ENCODE measurements around the gene MIB1.

Gene MIB1

DNA sequence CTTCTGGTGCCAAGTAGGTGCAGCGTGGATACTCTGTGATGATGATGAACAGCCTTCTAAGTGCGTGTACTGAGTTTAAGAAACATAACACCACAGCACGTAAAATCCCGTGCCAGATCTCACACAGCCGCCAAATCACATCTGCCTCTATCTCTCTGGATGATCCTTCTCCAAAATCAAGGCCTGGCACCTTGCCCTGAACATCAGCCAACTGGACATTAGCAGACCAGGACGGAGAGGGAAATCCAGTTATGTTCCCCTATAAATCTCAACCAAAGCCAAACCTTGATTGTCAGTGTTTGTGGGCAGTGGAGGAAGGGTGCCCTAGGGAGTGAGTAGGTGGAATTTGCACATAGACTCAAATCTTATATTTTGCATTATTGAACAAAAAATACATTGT, 164.3 kb downstream of the MIB1 start:
- H3K4me3 Mint-ChIP-seq: no peak overlapping the region
- no peak for DNase-seq
- H3K27me3 Mint-ChIP-seq: peaks cover 0 to 16% of the 10 kb centered on the region in 2 donors
- ATAC-seq (replicated peaks): no peak
- H3K4me1 Mint-ChIP-seq: no peaks in the 10 kb centered on the region
- H3K9me3 Mint-ChIP-seq: no peaks in the 10 kb centered on the region
- no peaks in the 10 kb centered on the region for H3K36me3 Mint-ChIP-seq
- H3K27ac Mint-ChIP-seq: no peak overlapping the region

DNA sequence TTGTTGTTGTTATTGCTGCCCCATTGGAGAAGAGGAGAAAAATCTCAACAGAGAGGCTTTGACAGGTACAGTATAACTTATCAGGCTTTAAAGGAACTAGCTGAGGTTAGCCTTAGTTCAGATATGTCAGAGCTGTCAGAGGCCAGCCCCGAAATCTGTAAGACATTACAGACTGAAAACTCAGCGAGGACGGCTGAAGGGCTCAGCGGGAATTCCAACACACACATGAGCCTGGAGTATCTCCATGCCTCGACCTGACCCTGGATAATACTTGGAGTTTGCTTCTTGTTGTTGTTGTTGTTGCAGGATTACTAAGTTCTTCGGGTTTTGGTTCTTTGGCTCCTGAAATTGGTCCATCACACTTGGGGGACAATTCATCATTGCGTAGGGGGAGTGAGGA, 166.9 kb downstream of the MIB1 start:
- Mint-ChIP-seq H3K27ac (no peak overlapping the region), H3K36me3 (no peaks in the 10 kb centered on the region)

DNA sequence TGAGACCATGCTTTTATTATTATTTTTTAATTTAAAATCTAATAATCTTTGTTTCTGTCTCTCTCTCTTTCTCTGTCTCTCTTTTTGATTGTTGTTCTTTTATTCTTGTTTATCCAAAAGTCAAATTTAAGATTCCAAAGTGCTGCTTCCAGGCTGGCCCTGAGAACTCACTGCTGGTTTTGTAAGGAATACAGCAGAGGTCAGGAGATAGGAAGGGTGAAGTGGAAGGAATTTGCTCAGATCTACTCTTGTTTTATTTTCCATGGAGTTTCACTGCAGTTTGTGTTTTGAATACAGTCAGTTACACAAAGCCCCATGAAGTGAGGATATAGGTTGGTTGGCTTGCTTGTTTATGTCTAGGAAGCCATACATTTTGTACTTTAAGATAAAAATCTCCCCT, 168.1 kb downstream of the MIB1 start:
- ATAC-seq (replicated peaks) (no peak), DNase-seq (no peak)
- Mint-ChIP-seq H3K9me3 (no peaks in the 10 kb centered on the region), H3K4me3 (no peak overlapping the region), H3K27me3 (peaks cover 9 to 20% of the 10 kb centered on the region in 2 donors), H3K27ac (no peak overlapping the region), H3K36me3 (no peaks in the 10 kb centered on the region), H3K4me1 (peaks cover 5 to 7% of the 10 kb centered on the region in 2 donors)

More for the DNA sequence above, 166.9 kb downstream of the MIB1 start:
- ATAC-seq (replicated peaks) (no peak), DNase-seq (no peak)
- Mint-ChIP-seq H3K4me1 (peaks cover 5 to 7% of the 10 kb centered on the region in 2 donors), H3K27me3 (peaks cover 9 to 20% of the 10 kb centered on the region in 2 donors), H3K4me3 (no peak overlapping the region), H3K9me3 (no peaks in the 10 kb centered on the region)

DNA sequence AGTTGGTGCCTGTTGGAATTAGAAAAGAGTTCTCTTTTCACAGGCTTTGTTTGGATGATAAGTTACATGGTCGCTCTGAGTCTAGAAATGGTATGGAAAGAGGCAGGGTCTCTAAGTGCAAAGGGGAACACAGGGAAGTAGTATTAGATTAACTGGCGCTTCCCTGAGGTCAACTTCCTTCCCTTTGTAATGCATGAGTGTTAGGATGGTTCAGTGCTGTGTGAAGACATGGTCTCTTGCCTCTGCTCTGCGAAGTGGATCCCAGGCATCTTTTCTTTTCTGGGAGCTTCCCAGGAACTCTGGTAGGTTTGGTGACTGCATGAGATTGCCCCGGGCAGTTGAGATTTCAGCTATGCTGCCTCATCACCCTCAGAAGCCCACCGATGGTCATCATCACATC, 170.3 kb downstream of the MIB1 start:
- Mint-ChIP-seq H3K27me3 (peaks cover 14 to 25% of the 10 kb centered on the region in 2 donors), H3K4me1 (peaks cover 5 to 7% of the 10 kb centered on the region in 2 donors), H3K9me3 (peaks cover 0 to 2% of the 10 kb centered on the region in 2 donors), H3K4me3 (no peak overlapping the region), H3K27ac (no peak overlapping the region), H3K36me3 (no peaks in the 10 kb centered on the region)
- no peak for DNase-seq
- no peak for ATAC-seq (replicated peaks)

DNA sequence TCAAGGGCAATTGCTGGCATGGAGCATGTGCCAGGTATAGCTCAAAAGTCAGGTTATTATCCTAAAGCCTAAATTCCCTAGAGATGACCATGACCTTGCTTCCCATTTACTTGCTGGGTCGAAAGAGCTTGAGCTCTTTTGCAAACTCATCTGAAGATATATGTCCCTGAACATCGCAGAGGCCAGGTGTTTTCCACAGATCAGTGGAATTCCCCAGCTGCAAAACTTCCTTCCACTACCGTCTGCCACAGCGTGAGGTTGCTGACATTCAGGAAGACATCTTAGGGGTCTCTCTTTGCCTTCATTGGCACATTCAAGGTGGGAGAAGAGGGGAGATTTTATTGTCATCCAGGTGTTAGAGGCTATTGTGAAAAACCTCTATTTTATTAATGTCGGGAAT, 171.0 kb downstream of the MIB1 start:
- H3K4me3 Mint-ChIP-seq: no peak overlapping the region
- H3K4me1 Mint-ChIP-seq: peaks cover 5 to 7% of the 10 kb centered on the region in 2 donors
- H3K9me3 Mint-ChIP-seq: peaks cover 0 to 4% of the 10 kb centered on the region in 2 donors
- DNase-seq (no peak), ATAC-seq (replicated peaks) (peak in 1 of 2 donors; percentile 53)
- no peaks in the 10 kb centered on the region for H3K36me3 Mint-ChIP-seq
- H3K27me3 Mint-ChIP-seq: peaks cover 14 to 25% of the 10 kb centered on the region in 2 donors
- H3K27ac Mint-ChIP-seq: no peak overlapping the region

DNA sequence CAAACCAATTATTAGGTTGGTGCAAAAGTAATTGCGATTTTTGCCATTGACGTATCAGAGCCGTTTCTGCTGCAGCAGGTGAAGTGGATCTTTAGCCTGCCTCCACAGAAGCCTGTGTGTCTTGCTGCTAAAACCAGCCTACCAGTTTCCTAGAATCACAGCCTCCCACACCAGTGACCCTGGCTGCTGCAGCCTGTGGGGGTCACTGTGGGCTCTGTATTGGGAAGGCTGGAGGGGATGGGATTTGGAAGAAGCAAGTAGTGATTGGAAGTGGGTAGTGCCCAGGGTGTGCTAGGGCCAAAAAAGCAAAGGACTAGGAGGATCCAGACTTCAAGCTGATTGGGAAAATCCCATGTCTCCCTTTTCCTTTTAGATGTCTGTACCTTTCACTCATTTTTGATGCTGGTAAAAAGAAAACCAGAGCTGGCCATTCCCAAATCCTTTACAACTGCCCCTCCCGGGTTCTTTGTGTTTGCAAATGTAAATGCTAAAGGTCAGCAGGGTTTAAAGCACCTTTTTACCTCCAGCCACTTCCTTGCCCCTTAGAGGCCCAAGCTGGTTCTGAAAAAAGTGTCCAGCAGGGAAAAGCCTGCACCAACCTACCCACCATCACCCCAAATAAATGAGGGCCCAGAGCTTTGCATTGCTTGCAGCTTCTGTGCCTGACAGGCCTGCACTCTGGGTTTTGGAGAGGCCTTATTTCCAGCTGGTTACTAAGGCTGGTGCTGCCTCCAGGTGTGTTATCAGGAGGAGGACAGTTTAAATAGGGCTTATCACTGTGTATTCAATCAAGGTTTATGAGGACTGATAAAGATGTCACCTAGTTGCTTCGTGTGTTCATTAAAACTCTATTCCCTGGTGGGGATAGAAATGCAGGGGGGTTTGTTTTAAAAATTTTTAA, 172.0 kb downstream of the MIB1 start:
- DNase-seq (no peak), ATAC-seq (replicated peaks) (no peak)
- Mint-ChIP-seq H3K36me3 (no peaks in the 10 kb centered on the region), H3K27ac (no peak overlapping the region), H3K9me3 (peaks cover 0 to 4% of the 10 kb centered on the region in 2 donors), H3K4me3 (no peak overlapping the region), H3K4me1 (peaks cover 5 to 7% of the 10 kb centered on the region in 2 donors), H3K27me3 (peaks cover 14 to 18% of the 10 kb centered on the region in 2 donors)

DNA sequence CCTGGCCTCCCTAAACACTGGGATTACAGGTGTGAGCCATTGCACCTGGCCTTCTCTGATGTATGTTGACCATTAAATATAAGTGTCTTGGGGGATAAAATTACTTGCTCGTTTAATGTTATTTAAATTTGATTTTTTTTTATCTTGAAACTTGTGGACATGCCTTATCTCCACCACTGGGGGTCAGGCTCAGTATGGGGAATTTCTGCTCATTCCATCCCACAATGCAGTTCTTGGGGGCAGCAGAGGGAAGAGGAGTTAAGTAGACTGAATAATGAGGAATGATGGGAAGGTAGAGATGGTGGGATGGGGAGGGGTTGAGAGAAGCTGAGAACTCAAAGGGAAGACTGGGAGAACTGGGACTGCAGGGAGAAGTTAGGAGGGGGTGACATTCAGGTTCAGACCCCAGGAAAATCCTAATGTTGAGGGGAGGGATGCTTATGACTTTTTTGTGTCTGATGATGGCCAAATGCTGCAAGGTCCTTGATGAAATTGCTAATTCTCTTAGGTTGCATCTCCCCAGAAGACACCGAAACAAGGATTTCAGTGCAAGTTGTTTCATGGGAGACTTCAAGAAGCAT, 174.2 kb downstream of the MIB1 start:
- ATAC-seq (replicated peaks) (no peak), DNase-seq (no peak)
- peaks cover 9 to 10% of the 10 kb centered on the region in 2 donors for H3K9me3 Mint-ChIP-seq
- H3K36me3 Mint-ChIP-seq: no peaks in the 10 kb centered on the region
- H3K27ac Mint-ChIP-seq: no peak overlapping the region
- no peak overlapping the region for H3K4me3 Mint-ChIP-seq
- peaks cover 5 to 7% of the 10 kb centered on the region in 2 donors for H3K4me1 Mint-ChIP-seq
- H3K27me3 Mint-ChIP-seq: peaks cover 14 to 15% of the 10 kb centered on the region in 2 donors

DNA sequence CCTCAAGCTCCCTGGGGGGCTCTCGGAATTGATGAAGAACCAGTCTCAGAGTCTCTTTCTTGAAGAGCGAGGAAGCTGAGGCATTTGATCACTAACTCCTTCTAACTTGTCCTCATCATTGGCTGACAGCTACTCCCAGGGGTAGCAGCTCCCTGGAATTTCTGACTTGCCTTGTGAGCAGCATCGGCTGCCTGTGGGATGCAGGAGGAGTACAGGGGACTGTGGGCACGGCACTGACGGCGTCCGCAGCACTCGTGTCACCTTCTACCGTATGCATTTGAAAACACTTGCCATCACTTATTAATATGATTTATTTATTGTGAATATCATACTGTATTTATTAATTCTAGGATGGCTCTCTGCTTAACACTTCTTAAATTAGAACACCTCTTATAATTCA, 175.0 kb downstream of the MIB1 start:
- H3K4me1 Mint-ChIP-seq: peaks cover 5 to 7% of the 10 kb centered on the region in 2 donors
- ATAC-seq (replicated peaks) (no peak), DNase-seq (no peak)
- H3K36me3 Mint-ChIP-seq: no peaks in the 10 kb centered on the region
- no peak overlapping the region for H3K27ac Mint-ChIP-seq
- no peak overlapping the region for H3K4me3 Mint-ChIP-seq
- peaks cover 9 to 10% of the 10 kb centered on the region in 2 donors for H3K9me3 Mint-ChIP-seq
- peaks cover 11 to 12% of the 10 kb centered on the region in 2 donors for H3K27me3 Mint-ChIP-seq

DNA sequence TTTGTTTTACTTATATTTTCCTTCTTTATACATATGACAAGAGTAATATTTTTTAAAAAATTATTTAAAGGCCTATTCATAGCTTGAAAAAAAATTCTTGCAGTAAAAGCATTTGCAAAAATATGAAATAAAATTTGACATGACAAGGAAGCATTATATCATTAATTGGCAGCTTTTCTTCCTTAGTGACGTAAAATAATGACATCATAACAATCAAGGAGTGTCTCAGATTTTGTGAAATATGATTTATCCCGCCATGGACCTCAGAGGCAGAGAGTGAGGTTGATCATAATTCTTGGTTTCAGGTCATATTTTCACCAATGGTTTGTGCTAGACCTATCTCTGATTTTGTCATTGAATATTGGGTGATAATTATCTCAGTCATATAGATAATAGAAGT, 176.0 kb downstream of the MIB1 start:
- H3K27me3 Mint-ChIP-seq: peaks cover 5 to 6% of the 10 kb centered on the region in 2 donors
- peaks cover 9 to 10% of the 10 kb centered on the region in 2 donors for H3K9me3 Mint-ChIP-seq
- no peak overlapping the region for H3K4me3 Mint-ChIP-seq
- H3K4me1 Mint-ChIP-seq: peaks cover under 1 to 1% of the 10 kb centered on the region in 2 donors
- ATAC-seq (replicated peaks) (no peak), DNase-seq (no peak)
- no peak overlapping the region for H3K27ac Mint-ChIP-seq
- H3K36me3 Mint-ChIP-seq: no peaks in the 10 kb centered on the region

DNA sequence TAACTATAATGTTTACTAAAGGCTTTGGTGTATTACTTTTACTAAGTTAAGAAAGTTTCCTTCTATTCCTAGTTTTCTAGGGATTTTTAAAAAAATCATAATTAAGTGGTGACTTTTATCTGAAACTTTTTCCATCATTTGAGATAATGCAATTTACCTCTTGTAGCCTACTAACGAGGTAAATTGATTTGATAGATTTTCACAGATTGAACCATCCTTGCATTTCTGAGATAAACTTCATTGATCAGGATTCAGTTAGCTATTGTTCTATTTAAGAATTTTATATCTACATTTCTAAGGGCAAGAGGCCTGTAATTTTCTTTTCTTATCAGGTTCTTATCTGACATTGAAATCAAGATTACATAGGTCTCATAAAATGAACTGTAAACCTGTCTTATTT, 178.1 kb downstream of the MIB1 start:
- Mint-ChIP-seq H3K9me3 (peaks cover 9 to 10% of the 10 kb centered on the region in 2 donors), H3K4me3 (no peak overlapping the region), H3K36me3 (no peaks in the 10 kb centered on the region), H3K27me3 (peaks cover 5 to 6% of the 10 kb centered on the region in 2 donors), H3K27ac (no peak overlapping the region), H3K4me1 (no peaks in the 10 kb centered on the region)
- DNase-seq: no peak
- no peak for ATAC-seq (replicated peaks)

Measured in stimulated activated naive B cell treated with anti-CD40 and anti-IgM and Interleukin-4, amounts not matched to agents 10 μg/mL and 1 μg/mL and 100 μg/mL, for 72 hours (primary cell).